RWPE1 (cell line): Measurements from ENCODE around the gene DPP7.
A peak's percentile ranks its signal among the peaks of the same experiment; 100 is the strongest.

Experiments used
- CTCF ChIA-PET: fragments of 350-600 bp; sonication (Branson Sonifier 250); formaldehyde crosslinking; extraction: SDS; loops from one replicate; lab custom pipeline; 2021; lab: Yijun Ruan, JAX
- POLR2A ChIA-PET: fragments of 400-600 bp; formaldehyde crosslinking; extraction: SDS; loops from one replicate; lab custom pipeline; 2020; ENCODE audit warnings: antibody characterized with exemption; ENCODE audit not compliant: low non-redundant PET; lab: Yijun Ruan, JAX
- DNase-seq: peaks from one replicate; pipeline ENCODE4 v3.0.0; 2012; ENCODE audit warnings: low spot score
- H3K27ac ChIP-seq: fragments of 450-650 bp; 2 replicates; pipeline ENCODE4 v1.5.1; 2017
- TF ChIP-seq, protein P1 (sequence below): fragments of 450-650 bp; conservative IDR thresholded peaks from 2 replicates; pipeline ENCODE4 v1.5.1; 2017; ENCODE audit warnings: low read depth, mild to moderate bottlenecking

Gene DPP7

DNA sequence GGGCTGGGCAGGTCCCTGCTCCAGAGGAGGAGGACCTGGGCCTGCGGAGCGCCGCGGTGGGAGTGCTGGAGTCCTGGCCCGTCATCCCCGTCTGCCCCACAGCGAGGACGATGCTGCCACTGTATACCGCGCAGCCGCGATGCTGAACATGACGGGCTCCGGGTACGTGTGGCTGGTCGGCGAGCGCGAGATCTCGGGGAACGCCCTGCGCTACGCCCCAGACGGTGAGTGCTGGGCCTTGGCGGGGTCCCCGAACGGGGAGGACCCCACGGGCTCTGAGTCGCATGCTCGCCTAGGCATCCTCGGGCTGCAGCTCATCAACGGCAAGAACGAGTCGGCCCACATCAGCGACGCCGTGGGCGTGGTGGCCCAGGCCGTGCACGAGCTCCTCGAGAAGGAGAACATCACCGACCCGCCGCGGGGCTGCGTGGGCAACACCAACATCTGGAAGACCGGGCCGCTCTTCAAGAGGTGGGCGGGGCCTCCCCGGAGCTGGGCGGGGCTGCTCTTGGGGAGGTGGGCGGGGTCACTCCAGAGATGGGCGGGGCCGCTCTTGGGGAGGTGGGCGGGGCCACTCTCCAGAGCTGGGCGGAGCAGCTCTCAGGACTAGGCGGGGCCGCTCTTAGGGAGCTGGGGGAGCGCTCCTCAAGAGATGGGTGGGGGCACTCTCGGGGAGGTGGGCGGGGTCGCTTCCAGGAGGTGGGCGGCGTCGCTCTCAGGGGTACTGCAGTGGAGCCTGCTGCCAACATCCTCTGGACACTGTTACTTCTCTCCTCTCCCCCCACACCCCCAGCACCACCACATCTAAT, 42.2 kb upstream of the DPP7 start:
- POLR2A ChIA-PET = interaction anchor here (0.6 kb wide), 1 partner anchor 100 kb away, joined by 6 read pairs; no protein-coding TSS in a partner anchor
- peak; percentile 84 for DNase-seq

DNA sequence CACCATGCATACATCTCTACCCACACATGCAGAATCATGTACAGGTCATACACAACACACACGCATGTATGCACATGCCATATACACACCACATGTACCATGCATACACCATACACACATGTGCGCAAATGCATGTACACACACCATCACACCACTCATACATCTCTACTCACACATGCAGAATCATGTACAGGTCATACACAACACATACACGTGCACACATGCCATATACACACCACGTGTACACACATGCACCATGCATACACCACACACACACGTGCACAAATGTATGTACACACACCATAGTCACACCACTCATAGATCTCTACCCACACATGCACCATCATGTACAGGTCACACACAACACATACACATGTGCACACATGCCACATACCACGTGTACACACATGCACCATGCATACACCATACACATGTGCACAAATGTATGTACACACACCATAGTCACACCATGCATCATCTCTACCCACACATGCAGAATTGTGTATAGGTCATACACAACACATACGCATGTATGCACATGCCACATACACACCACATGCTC, 38.4 kb upstream of the DPP7 start:
- ChIA-PET POLR2A (no interaction called here), CTCF (no interaction called here)
- no peak for DNase-seq
- H3K27ac ChIP-seq = no peak overlapping the region
- TF ChIP-seq, protein P1, sequence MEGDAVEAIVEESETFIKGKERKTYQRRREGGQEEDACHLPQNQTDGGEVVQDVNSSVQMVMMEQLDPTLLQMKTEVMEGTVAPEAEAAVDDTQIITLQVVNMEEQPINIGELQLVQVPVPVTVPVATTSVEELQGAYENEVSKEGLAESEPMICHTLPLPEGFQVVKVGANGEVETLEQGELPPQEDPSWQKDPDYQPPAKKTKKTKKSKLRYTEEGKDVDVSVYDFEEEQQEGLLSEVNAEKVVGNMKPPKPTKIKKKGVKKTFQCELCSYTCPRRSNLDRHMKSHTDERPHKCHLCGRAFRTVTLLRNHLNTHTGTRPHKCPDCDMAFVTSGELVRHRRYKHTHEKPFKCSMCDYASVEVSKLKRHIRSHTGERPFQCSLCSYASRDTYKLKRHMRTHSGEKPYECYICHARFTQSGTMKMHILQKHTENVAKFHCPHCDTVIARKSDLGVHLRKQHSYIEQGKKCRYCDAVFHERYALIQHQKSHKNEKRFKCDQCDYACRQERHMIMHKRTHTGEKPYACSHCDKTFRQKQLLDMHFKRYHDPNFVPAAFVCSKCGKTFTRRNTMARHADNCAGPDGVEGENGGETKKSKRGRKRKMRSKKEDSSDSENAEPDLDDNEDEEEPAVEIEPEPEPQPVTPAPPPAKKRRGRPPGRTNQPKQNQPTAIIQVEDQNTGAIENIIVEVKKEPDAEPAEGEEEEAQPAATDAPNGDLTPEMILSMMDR = no peak

More for the DNA sequence above, 42.2 kb upstream of the DPP7 start:
- peak overlapping the region; percentile 17 for H3K27ac ChIP-seq
- TF ChIP-seq, protein P1 = no peak
- CTCF ChIA-PET = interaction anchor here (0.7 to 1.4 kb wide), 3 partner anchors 70 to 1060 kb away, joined by 3 to 4 read pairs (median 4); partner anchors contain the start of gene RNF224

DNA sequence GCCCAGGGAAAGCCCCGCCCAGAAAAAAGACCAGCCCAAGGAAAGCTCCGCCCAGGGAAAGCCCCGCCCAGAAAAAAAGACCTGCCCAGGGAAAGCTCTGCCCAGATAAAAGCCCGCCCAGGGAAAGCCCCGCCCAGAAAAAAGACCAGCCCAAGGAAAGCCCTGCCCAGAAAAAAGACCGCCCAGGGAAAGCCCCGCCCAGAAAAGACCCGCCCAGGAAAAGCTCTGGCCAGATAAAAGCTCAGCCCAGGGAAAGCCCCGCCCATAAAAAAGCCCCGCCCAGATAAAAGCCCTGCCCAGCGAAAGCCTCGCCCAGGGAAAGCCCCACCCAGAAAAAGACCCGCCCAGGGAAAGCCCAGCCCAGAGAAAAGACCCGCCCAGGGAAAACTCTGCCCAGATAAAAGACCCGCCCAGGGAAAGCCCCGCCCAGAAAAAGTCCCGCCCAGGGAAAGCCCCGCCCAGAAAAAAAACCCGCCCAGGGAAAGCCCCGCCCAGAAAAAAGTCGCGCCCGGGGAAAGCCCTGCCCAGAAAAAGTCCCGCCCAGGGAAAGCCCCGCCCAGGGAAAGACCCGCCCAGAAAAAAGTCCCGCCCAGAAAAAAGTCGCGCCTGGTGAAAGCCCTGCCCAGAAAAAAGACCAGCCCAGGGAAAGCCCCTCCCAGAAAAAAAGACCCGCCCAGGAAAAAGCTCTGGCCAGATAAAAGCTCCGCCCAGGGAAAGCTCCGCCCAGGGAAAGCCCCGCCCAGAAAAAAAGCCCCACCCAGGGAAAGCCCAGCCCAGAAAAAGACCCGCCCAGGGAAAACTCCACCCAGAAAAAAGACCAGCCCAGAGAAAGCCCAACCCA, 36.3 kb upstream of the DPP7 start:
- peak overlapping the region; percentile 75 for H3K27ac ChIP-seq
- ChIA-PET POLR2A (interaction anchor here (0.7 to 1.5 kb wide), 2 partner anchors 21 to 63 kb away, joined by 3 to 4 read pairs; no protein-coding TSS in a partner anchor), CTCF (interaction anchor here (0.6 to 1.0 kb wide), 4 partner anchors 18 to 145 kb away, joined by 3 to 4 read pairs (median 3); partner anchors contain the start of gene ABCA2)
- TF ChIP-seq, protein P1 = no peak
- DNase-seq = peak; percentile 92

GRCh38 chr9:137149942-137150616, 35.5 kb upstream of the DPP7 start:
- TF ChIP-seq, protein P1 = no peak
- DNase-seq = peak; percentile 92
- H3K27ac ChIP-seq = peak overlapping the region; percentile 75
- CTCF ChIA-PET = interaction anchor here (0.7 to 1.0 kb wide), 2 partner anchors 121 to 439 kb away, joined by 3 read pairs; partner anchors contain the start of gene ABCA2
- POLR2A ChIA-PET = interaction anchor here (0.7 to 1.5 kb wide), 2 partner anchors 21 to 63 kb away, joined by 3 to 4 read pairs; no protein-coding TSS in a partner anchor

- ChIA-PET POLR2A (no interaction called here), CTCF (no interaction called here)
- DNase-seq = no peak
- H3K27ac ChIP-seq = peak overlapping the region; percentile 75
- TF ChIP-seq, protein P1 = no peak
Observed at GRCh38 chr9:137149363-137149762, 34.8 kb upstream of the DPP7 start.
